Panc1 (cell line): ENCODE results near the gene GSTK1.

Experiments
- CTCF ChIP-seq: fragments of 450-650 bp; IDR thresholded peaks from 2 replicates; pipeline ENCODE4 v1.5.1; 2017; ENCODE audit warnings: mild to moderate bottlenecking
- TCF7L2 ChIP-seq: IDR thresholded peaks from 2 replicates; pipeline ENCODE4 v1.6.1; 2011; ENCODE audit warnings: mild to moderate bottlenecking, low read depth, low read length, inconsistent platforms

GRCh38 chr7:143281529-143281928, 18.3 kb downstream of the GSTK1 start:
- TF ChIP-seq CTCF (no peak), TCF7L2 (no peak)
